HG02610 (cell line): ENCODE measurements around the gene BRSK1.

Source experiments
- ATAC-seq: cut with Tn5 transposase; IDR thresholded peaks from one replicate; pipeline ENCODE4 v1.9.1; 2021; ENCODE audit warnings: mild to moderate bottlenecking, moderate library complexity; ENCODE audit not compliant: unreplicated experiment

The BRSK1 gene

GRCh38 chr19:55303477-55303876 is 19.7 kb downstream of the BRSK1 start:
- no peak for ATAC-seq

GRCh38 chr19:55304279-55304978 is 20.6 kb downstream of the BRSK1 start:
- ATAC-seq, result no peak

GRCh38 chr19:55304980-55305379 is 21.2 kb downstream of the BRSK1 start:
- no peak for ATAC-seq

GRCh38 chr19:55305491-55305890 is 21.7 kb downstream of the BRSK1 start:
- no peak for ATAC-seq

- ATAC-seq, result no peak
These were observed 22.3 kb downstream of the BRSK1 start for GRCh38 chr19:55305983-55306562.

- no peak for ATAC-seq
These were observed 22.9 kb downstream of the BRSK1 start for GRCh38 chr19:55306712-55307111.

- ATAC-seq, result no peak
These were observed 24.5 kb downstream of the BRSK1 start for GRCh38 chr19:55308281-55308680.

- ATAC-seq, result no peak
These were observed 25.7 kb downstream of the BRSK1 start for GRCh38 chr19:55309448-55309847.

- no peak for ATAC-seq
These were observed 26.7 kb downstream of the BRSK1 start for GRCh38 chr19:55310498-55310897.

GRCh38 chr19:55311397-55311796 is 27.6 kb downstream of the BRSK1 start:
- ATAC-seq, result no peak

- ATAC-seq, result no peak
These were observed 28.0 kb downstream of the BRSK1 start for GRCh38 chr19:55311797-55312196.

GRCh38 chr19:55312621-55313512 is 29.1 kb downstream of the BRSK1 start:
- ATAC-seq, result no peak

- ATAC-seq, result no peak
These were observed 30.6 kb downstream of the BRSK1 start for GRCh38 chr19:55314396-55314795.

- ATAC-seq, result no peak
These were observed 32.2 kb downstream of the BRSK1 start for GRCh38 chr19:55315956-55316525.

- no peak for ATAC-seq
These were observed 32.8 kb downstream of the BRSK1 start for GRCh38 chr19:55316646-55317045.

GRCh38 chr19:55319785-55320184 is 36.0 kb downstream of the BRSK1 start:
- ATAC-seq, result no peak

GRCh38 chr19:55320844-55321419 is 37.1 kb downstream of the BRSK1 start:
- no peak for ATAC-seq

GRCh38 chr19:55321466-55322137 is 37.8 kb downstream of the BRSK1 start:
- ATAC-seq, result no peak

GRCh38 chr19:55322204-55322885 is 38.5 kb downstream of the BRSK1 start:
- no peak for ATAC-seq

- no peak for ATAC-seq
These were observed 40.9 kb downstream of the BRSK1 start for GRCh38 chr19:55324662-55325061.
